HG03571 (cell line): ENCODE results near the gene NRN1L.
"Not testable (repeated sequence)": the region's sequence is repeated elsewhere in the genome, so short reads cannot be mapped to it uniquely, and the experiment has no call there.

Experiments
- ATAC-seq: cut with Tn5 transposase; IDR thresholded peaks from one replicate; pipeline ENCODE4 v1.9.1; 2021; ENCODE audit not compliant: unreplicated experiment

NRN1L gene

DNA sequence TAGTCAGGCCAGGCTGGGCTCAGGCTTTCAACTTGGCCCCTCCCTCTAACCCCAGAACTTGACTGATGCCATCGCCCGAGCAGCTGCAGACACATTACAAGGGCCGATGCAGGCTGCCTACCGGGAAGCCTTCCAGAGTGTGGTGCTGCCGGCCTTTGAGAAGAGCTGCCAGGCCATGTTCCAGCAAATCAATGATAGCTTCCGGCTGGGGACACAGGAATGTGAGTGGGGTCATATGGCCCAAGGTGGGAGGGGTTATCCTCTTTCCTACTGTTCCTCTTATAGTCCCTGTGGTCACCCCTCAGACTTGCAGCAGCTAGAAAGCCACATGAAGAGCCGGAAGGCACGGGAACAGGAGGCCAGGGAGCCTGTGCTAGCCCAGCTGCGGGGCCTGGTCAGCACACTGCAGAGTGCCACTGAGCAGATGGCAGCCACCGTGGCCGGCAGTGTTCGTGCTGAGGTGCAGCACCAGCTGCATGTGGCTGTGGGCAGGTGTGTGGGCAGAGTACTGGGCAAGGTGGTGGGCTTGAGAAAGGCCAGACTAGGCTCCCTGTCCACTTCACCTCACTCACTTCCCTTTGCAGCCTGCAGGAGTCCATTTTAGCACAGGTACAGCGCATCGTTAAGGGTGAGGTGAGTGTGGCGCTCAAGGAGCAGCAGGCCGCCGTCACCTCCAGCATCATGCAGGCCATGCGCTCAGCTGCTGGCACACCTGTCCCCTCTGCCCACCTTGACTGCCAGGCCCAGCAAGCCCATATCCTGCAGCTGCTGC, 2.1 kb upstream of the NRN1L start:
- no peak for ATAC-seq

DNA sequence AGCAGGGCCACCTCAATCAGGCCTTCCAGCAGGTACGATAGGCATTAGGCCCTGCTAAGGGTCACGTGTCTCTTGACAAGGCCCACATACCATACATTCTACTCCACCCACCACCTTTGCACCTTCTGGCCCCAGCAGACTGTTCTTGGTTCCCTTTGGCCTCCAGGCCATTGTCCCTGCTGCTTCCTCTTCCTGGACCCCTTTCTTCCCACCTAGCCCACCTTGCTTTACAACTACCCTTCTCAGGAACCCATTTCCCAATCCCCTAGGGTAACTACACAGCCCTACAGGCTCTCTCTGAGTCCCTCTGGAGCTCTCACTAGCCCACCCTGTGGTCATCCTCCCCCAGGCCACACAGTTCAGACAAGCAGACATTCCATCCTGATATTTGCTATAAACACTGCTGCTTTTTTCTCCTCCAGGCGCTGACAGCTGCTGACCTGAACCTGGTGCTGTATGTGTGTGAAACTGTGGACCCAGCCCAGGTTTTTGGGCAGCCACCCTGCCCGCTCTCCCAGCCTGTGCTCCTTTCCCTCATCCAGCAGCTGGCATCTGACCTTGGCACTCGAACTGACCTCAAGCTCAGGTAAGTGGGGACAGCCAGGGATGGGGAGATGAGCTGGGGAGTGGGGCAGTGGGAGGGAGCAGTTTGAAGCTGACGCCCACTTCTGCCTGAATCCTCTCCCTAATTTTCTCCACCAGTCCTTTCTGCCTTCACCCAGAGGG, 1.4 kb upstream of the NRN1L start:
- no peak for ATAC-seq

- no peak for ATAC-seq
Observed at GRCh38 chr16:67883872-67884261, 818 bp upstream of the NRN1L start.

GRCh38 chr16:67885545-67885944, 860 bp downstream of the NRN1L start:
- ATAC-seq, result no peak

GRCh38 chr16:67885976-67886375, 1.3 kb downstream of the NRN1L start:
- no peak for ATAC-seq

GRCh38 chr16:67886387-67886786, 1.7 kb downstream of the NRN1L start:
- ATAC-seq, result no peak

GRCh38 chr16:67888331-67888730, 3.6 kb downstream of the NRN1L start:
- ATAC-seq, result no peak

DNA sequence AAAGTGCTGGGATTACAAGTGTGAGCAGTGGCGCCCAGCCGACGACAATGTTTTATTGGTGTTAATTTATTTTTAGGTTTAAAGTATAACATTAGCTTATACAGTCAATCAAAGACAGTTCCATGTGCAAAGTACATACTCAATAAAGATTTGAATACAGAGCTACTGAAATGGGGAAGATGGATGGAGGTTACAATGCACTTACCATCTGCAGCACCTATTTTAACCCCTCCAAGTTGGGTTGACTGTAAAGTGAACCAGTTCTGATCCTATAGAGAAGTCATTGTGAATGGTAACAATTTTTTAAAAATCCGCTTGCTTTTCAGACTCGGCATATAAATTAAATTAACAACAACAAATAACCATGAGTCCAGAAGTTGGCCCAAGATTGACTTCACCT, 7.7 kb downstream of the NRN1L start:
- ATAC-seq, result no peak

DNA sequence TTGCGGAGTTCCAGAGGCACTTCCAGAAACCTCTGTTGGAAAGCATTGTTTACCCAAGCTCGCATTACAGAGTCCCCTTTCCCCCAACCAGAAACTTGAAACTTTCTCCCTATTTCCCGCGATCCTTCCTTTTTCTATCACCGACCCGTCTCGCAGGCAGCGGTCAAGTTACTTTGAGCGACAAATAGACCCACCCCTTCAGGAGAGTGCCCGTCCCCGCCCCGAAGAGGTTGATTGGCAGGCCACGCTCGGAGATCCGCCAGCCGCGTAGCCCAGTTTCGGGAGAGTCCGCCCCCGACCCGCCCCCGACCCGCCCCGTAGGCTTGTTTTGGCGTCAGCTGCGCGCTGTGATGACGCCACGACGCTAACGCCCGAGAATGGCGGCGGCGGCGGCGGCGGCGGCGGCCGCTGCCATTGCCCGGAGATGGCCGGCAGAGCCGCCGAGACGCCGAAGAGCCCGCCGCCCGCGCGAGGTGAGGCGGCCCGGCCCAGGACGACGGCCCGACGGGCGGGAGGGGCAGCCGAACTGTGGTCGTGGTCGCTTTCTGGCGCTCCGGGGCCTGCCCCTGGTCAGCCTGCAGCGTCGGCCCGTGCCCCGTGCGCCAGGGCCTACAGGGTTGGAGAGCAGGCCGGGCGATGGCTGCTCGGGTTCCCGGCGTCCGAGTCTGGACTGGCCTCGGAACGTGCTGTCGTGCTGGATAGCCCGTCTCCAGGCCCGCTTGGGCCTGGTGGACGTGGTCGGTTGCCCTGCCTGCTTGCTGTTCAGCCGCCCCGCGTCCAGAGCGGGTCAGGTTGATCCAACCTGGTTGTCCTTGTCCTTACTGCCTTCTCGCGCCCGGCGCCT, 8.4 kb downstream of the NRN1L start, which contains the start of gene PSKH1:
PSKH1 (plus strand) TSS at position 356 of the 844 bp plus-strand sequence. CDS start 15,496 bp downstream, outside the sequence.
- ATAC-seq, result peak; percentile 88

DNA sequence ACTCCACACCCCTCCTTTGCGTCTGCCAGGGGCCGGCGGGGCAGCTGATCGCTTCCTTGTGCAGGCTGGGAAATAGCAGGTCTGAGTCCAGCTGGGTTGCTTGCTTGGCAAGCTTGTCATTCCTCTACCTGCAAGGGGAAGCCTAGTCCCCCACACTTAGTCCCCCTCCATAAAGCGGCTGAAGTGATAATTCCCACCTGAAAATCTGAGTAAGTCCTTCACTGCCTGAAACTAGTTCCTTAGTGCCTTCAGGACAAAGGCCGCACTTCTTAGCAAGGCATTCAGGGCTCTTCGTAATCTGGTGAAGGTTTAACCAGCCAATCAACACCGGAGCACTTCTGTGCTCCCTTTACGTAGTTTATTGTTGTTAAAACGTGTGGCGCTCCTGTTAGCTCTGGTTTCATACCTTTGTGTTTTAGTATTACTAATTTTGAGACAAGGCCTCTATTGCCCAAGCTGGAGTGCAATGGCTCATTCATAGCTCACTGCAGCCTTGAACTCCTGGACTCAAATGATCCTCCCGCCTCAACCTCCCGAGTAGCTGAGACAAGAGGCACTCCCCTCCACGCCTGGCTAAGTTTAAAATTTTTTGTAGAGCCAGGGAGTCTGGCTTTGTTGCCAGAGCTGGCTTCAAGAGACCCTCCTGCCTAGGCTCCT, 9.2 kb downstream of the NRN1L start:
- no peak for ATAC-seq

- ATAC-seq, result no peak
Observed at GRCh38 chr16:67897231-67897630, 12.5 kb downstream of the NRN1L start.

DNA sequence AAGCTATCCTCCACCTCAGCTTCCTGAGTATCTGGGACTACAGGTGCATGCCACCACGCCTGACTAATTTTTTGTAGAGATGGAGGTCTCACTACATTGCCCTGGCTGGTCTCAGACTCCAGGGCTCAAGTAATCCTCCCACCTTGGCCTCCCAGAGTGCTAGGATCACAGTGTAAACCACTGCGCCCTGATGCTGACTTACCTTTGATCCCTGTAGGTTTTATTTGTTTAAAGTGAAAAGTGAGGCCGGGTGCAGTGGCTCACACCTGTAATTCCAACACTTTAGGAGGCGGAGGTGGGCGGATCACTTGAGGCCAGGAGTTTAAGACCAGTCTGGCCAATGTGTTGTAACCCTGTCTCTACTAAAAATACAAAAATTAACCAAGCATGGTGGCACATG, 17.0 kb downstream of the NRN1L start:
- ATAC-seq, result no peak

- no peak for ATAC-seq
Observed at GRCh38 chr16:67902831-67903230, 18.1 kb downstream of the NRN1L start.

- ATAC-seq, result no peak
Observed at GRCh38 chr16:67907397-67908180, 22.9 kb downstream of the NRN1L start.

- no peak for ATAC-seq
Observed at GRCh38 chr16:67909056-67909742, 24.5 kb downstream of the NRN1L start.

DNA sequence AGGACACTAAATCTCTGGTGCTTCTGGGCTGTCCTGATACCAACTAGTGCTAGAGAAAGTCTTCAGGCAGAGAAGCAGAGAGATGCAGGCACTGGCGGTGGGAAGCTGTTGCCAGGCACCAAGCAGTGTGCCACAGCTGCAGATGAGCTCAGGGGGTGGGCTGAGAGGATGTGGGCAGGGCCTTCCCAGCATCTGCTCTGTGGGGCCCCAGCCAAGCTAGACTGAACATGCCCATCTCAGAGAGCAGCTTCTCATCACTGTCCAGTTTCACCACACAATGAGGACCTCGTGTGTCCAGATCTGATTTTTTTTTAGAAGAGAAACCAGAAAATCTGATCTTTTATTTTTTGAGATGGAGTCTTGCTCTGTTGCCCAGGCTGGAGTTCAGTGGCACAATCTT, 25.5 kb downstream of the NRN1L start:
- no peak for ATAC-seq

GRCh38 chr16:67914758-67915495, 30.2 kb downstream of the NRN1L start:
- ATAC-seq, result no peak

DNA sequence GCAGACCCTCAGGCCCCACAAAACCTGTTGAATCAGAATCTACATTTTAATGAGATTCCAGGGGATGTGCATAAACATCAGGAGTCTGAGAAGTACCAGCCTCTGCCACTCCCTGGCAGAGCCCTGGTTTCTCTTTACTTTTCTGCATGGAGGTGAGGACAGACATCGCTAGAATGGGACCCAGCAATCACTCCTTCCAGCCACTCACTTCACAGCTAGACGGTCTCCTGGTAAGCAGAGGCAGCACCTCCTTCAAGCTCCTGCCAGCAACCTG, 30.7 kb downstream of the NRN1L start:
- not testable (repeated sequence) for ATAC-seq
